BLaER1 treated with 17β-estradiol and CSF1 and Interleukin-3, amounts not matched to agents 10 nM and 100 nM (cell line): Measurements from ENCODE around the gene NR5A2.

ENCODE experiments used
- H3K27ac ChIP-seq, 11 experiments: shearing (Covaris generic); formaldehyde crosslinking; 2 replicates each; pipeline ENCODE4 v1.8.1; 2022
- H3K27me3 ChIP-seq, 11 experiments: shearing (Covaris generic); formaldehyde crosslinking; 2 replicates each; pipeline ENCODE4 v1.8.1; 2022
- H3K36me3 ChIP-seq, 11 experiments: shearing (Covaris generic); formaldehyde crosslinking; 2 replicates each; pipeline ENCODE4 v1.8.1; 2022
- H3K4me1 ChIP-seq, 10 experiments: shearing (Covaris generic); formaldehyde crosslinking; 2 replicates each; pipeline ENCODE4 v1.8.1; 2022
- H3K4me2 ChIP-seq, 11 experiments: shearing (Covaris generic); formaldehyde crosslinking; 2 replicates each; pipeline ENCODE4 v1.8.1; 2022
- H3K4me3 ChIP-seq, 10 experiments: shearing (Covaris generic); formaldehyde crosslinking; 2 replicates each; pipeline ENCODE4 v1.8.1; 2022
- H3K9ac ChIP-seq, 11 experiments: shearing (Covaris generic); formaldehyde crosslinking; 2 replicates each; pipeline ENCODE4 v1.8.1; 2022
- H3K9me3 ChIP-seq, 11 experiments: shearing (Covaris generic); formaldehyde crosslinking; replicated peaks in 1 of 11; 2 replicates each; pipeline ENCODE4 v1.8.1; 2022
- H4K20me1 ChIP-seq, 11 experiments: shearing (Covaris generic); formaldehyde crosslinking; 2 replicates each; pipeline ENCODE4 v1.8.1; 2022
- Cebpa-rat ChIP-seq, 11 experiments: shearing (Covaris generic); IDR thresholded peaks; 2 replicates each; pipeline ENCODE4 v1.8.1; 2022

The NR5A2 gene

GRCh38 chr1:200038981-200039848, 11.7 kb downstream of the NR5A2 start:
- Histone ChIP-seq H3K4me3 (peak overlapping the region; percentile 63 to 74 (median 68)), H3K27ac (peak overlapping the region in 2 of 11 experiments; percentile 4 to 7; a peak in 2 of 22 replicates), H3K27me3 (peaks cover 97 to 100% (median 98%) of the 10 kb centered on the region in 11 experiments), H3K36me3 (no peaks in the 10 kb centered on the region), H4K20me1 (peaks cover 0 to 43% (median 17%) of the 10 kb centered on the region in 11 experiments; a peak in 14 of 22 replicates), H3K4me1 (peaks cover 5 to 16% (median 9%) of the 10 kb centered on the region in 10 experiments; a peak in 15 of 20 replicates), H3K9ac (peak overlapping the region; percentile 39 to 74 (median 63); a peak in 21 of 22 replicates), H3K4me2 (peak overlapping the region; percentile 89 to 100 (median 96)), H3K9me3 (peaks cover 22 to 47% (median 27%) of the 10 kb centered on the region in 11 experiments; a peak in 21 of 22 replicates)
- TF ChIP-seq Cebpa-rat (IDR thresholded peaks at IDR 0.05) = no peak

- Histone ChIP-seq H3K9ac (peak overlapping the region; percentile 39 to 74 (median 63); a peak in 14 of 22 replicates), H3K4me1 (peaks cover 5 to 16% (median 9%) of the 10 kb centered on the region in 10 experiments; a peak in 15 of 20 replicates), H3K36me3 (no peaks in the 10 kb centered on the region), H3K27me3 (peaks cover 96 to 100% (median 98%) of the 10 kb centered on the region in 11 experiments), H3K4me2 (peak overlapping the region; percentile 89 to 100 (median 96)), H3K27ac (no peak overlapping the region), H3K4me3 (peak overlapping the region; percentile 63 to 74 (median 68)), H4K20me1 (peaks cover 0 to 43% (median 17%) of the 10 kb centered on the region in 11 experiments; a peak in 14 of 22 replicates), H3K9me3 (peaks cover 17 to 43% (median 23%) of the 10 kb centered on the region in 11 experiments; a peak in 21 of 22 replicates)
- TF ChIP-seq Cebpa-rat (IDR thresholded peaks at IDR 0.05) = no peak
These were observed 12.5 kb downstream of the NR5A2 start for GRCh38 chr1:200039849-200040474.

GRCh38 chr1:200040481-200041138, 13.1 kb downstream of the NR5A2 start:
- peaks cover 11 to 37% (median 17%) of the 10 kb centered on the region in 11 experiments; a peak in 21 of 22 replicates for H3K9me3 ChIP-seq
- H3K36me3 ChIP-seq = no peaks in the 10 kb centered on the region
- H3K4me1 ChIP-seq = peaks cover 5 to 16% (median 9%) of the 10 kb centered on the region in 10 experiments; a peak in 15 of 20 replicates
- H3K27ac ChIP-seq = no peak overlapping the region
- H3K9ac ChIP-seq = no peak overlapping the region
- peaks cover 96 to 100% (median 98%) of the 10 kb centered on the region in 11 experiments for H3K27me3 ChIP-seq
- TF ChIP-seq Cebpa-rat (IDR thresholded peaks at IDR 0.05) = no peak
- peaks cover 0 to 43% (median 17%) of the 10 kb centered on the region in 11 experiments; a peak in 14 of 22 replicates for H4K20me1 ChIP-seq
- H3K4me2 ChIP-seq = peak overlapping the region in 9 of 11 experiments; percentile 89 to 100 (median 96); a peak in 8 of 22 replicates
- H3K4me3 ChIP-seq = peak overlapping the region in 2 of 10 experiments; percentile 63 to 65; a peak in 1 of 20 replicates

GRCh38 chr1:200041337-200042118, 14.0 kb downstream of the NR5A2 start:
- no peak for TF ChIP-seq Cebpa-rat (IDR thresholded peaks at IDR 0.05)
- peaks cover 87 to 96% (median 90%) of the 10 kb centered on the region in 11 experiments for H3K27me3 ChIP-seq
- H3K9ac ChIP-seq = no peak overlapping the region
- peaks cover 0 to 43% (median 17%) of the 10 kb centered on the region in 11 experiments; a peak in 14 of 22 replicates for H4K20me1 ChIP-seq
- H3K9me3 ChIP-seq = peaks cover 2 to 27% (median 8%) of the 10 kb centered on the region in 11 experiments; a peak in 14 of 22 replicates
- peaks cover 5 to 16% (median 9%) of the 10 kb centered on the region in 10 experiments; a peak in 15 of 20 replicates for H3K4me1 ChIP-seq
- H3K4me3 ChIP-seq = no peak overlapping the region
- no peaks in the 10 kb centered on the region for H3K36me3 ChIP-seq
- H3K4me2 ChIP-seq = no peak overlapping the region
- H3K27ac ChIP-seq = no peak overlapping the region

- Histone ChIP-seq H3K36me3 (no peaks in the 10 kb centered on the region), H3K9ac (no peak overlapping the region), H4K20me1 (peaks cover 0 to 43% (median 17%) of the 10 kb centered on the region in 11 experiments; a peak in 14 of 22 replicates), H3K27ac (no peak overlapping the region), H3K4me2 (peak overlapping the region in 3 of 11 experiments; percentile 30 to 44 (median 32); a peak in 4 of 22 replicates), H3K4me1 (peaks cover 5 to 16% (median 9%) of the 10 kb centered on the region in 10 experiments; a peak in 15 of 20 replicates), H3K27me3 (peaks cover 81 to 90% (median 84%) of the 10 kb centered on the region in 11 experiments), H3K9me3 (peaks cover 0 to 21% (median 2%) of the 10 kb centered on the region in 11 experiments; a peak in 10 of 22 replicates), H3K4me3 (peak overlapping the region in 1 of 10 experiments; percentile 5; a peak in 2 of 20 replicates)
- TF ChIP-seq Cebpa-rat (IDR thresholded peaks at IDR 0.05) = no peak
These were observed 14.6 kb downstream of the NR5A2 start for GRCh38 chr1:200042119-200042551.

- Histone ChIP-seq H3K27me3 (peaks cover 75 to 84% (median 77%) of the 10 kb centered on the region in 11 experiments), H3K27ac (no peak overlapping the region), H3K4me1 (peaks cover 5 to 16% (median 9%) of the 10 kb centered on the region in 10 experiments; a peak in 15 of 20 replicates), H3K36me3 (no peaks in the 10 kb centered on the region), H3K9me3 (peaks cover 0 to 20% (median 0%) of the 10 kb centered on the region in 11 experiments; a peak in 8 of 22 replicates), H3K4me2 (peak overlapping the region in 5 of 11 experiments; percentile 26 to 44 (median 30); a peak in 6 of 22 replicates), H3K4me3 (peak overlapping the region in 4 of 10 experiments; percentile 5 to 30 (median 22); a peak in 3 of 20 replicates), H4K20me1 (peaks cover 0 to 43% (median 17%) of the 10 kb centered on the region in 11 experiments; a peak in 14 of 22 replicates), H3K9ac (no peak overlapping the region)
- no peak for TF ChIP-seq Cebpa-rat (IDR thresholded peaks at IDR 0.05)
These were observed 15.2 kb downstream of the NR5A2 start for GRCh38 chr1:200042552-200043335.

- Histone ChIP-seq H3K4me2 (peak overlapping the region in 3 of 11 experiments; percentile 30 to 44 (median 32); a peak in 4 of 22 replicates), H3K9me3 (peaks cover 0 to 20% (median 0%) of the 10 kb centered on the region in 11 experiments; a peak in 8 of 22 replicates), H3K4me3 (peak overlapping the region in 1 of 10 experiments; percentile 22; a peak in 1 of 20 replicates), H4K20me1 (peaks cover 0 to 40% (median 14%) of the 10 kb centered on the region in 11 experiments; a peak in 14 of 22 replicates), H3K4me1 (peaks cover 5 to 16% (median 9%) of the 10 kb centered on the region in 10 experiments; a peak in 15 of 20 replicates), H3K36me3 (no peaks in the 10 kb centered on the region), H3K27me3 (peaks cover 69 to 78% (median 72%) of the 10 kb centered on the region in 11 experiments), H3K27ac (no peak overlapping the region), H3K9ac (no peak overlapping the region)
- no peak for TF ChIP-seq Cebpa-rat (IDR thresholded peaks at IDR 0.05)
These were observed 15.8 kb downstream of the NR5A2 start for GRCh38 chr1:200043336-200043668.
